ENCODE results near the gene CYP27C1. TPM values are rescaled to one million over a fixed set of nuclear protein-coding genes. Genes with fewer than 3 reads are reported as not detected.

CYP27C1 gene
- total RNA-seq, 1 experiment from 2014 or later = 1.0 TPM

DNA sequence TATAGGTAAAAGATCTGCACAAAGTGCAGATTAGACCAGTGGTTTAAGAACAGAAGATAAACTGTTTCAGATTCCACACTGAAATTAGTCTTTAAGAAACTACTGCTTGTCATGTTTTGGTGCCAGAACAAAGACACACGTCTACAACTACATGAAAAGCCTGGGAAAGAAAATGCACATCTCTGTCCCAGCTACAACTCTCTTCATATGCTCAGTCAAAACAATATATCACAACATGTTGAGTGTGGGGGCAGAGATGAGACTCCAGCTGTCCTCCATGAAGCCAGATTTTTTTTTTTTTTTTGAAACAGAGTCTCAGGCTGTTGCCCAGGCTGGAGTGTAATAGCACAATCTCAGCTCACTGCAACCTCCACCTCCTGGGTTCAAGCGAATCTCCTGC lies 60.6 kb downstream of the CYP27C1 start:
- DNase-seq (ENCODE audit: low spot score) = no peak
- in situ Hi-C loops (cut with HindIII; ENCODE audit: low sequenced_read_pairs) = no loop called here

- in situ Hi-C loops (cut with HindIII; ENCODE audit: low sequenced_read_pairs) = no loop called here
- no peak for DNase-seq (ENCODE audit: low spot score)
Observed at GRCh38 chr2:127158614-127159290, 61.3 kb downstream of the CYP27C1 start.

DNA sequence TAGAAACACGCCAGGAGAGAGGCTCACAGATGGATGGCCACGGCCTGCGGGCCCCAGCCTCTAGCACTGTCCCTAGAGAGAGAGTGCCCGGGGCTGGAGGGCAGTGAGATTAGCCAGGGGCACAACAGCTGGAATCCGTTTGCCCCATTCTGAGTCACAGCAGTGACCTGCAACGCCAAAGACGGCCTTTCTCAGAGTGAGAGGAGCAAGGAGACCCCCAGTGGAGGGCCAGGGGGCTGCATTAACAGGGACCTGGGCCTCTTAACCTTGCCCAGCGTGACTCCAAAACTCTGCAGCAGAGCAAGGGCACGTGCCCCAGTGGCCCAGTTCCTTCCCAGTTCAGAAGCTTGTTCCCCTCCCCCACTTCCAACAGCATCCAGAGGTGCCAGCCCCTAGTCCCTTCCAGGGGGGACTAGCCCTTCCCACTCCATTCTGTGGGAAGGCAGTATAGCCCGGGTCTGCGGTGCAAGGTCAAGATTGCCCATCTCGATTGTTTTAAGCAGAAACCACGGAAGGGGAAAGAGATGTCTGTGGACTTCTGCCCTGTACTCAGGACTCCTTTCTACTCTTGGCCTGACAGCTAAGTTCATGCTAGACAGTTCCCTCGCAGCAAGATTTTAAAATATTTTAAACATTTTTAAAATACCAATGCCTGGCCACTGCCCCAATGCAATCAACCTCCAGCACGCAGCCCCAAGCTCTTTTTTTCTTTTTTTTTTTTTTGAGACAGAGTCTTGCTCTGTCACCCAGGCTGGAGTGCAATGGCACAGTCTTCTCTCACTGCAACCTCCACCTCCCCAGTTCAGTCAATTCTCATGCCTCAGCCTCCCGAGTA lies 62.2 kb downstream of the CYP27C1 start:
- no peak for DNase-seq (ENCODE audit: low spot score)
- in situ Hi-C loops (cut with HindIII; ENCODE audit: low sequenced_read_pairs) = no loop called here

GRCh38 chr2:127157114-127157513 lies 63.0 kb downstream of the CYP27C1 start:
- in situ Hi-C loops (cut with HindIII; ENCODE audit: low sequenced_read_pairs) = no loop called here

GRCh38 chr2:127155947-127156346 lies 64.2 kb downstream of the CYP27C1 start:
- in situ Hi-C loops (cut with HindIII; ENCODE audit: low sequenced_read_pairs) = no loop called here
- DNase-seq (ENCODE audit: low spot score) = no peak

More at GRCh38 chr2:127157114-127157513, 63.0 kb downstream of the CYP27C1 start:
- DNase-seq (ENCODE audit: low spot score) = no peak

GRCh38 chr2:127155028-127155581 lies 65.0 kb downstream of the CYP27C1 start:
- in situ Hi-C loops (cut with HindIII; ENCODE audit: low sequenced_read_pairs) = no loop called here
- DNase-seq (ENCODE audit: low spot score) = no peak

GRCh38 chr2:127154396-127154795 lies 65.7 kb downstream of the CYP27C1 start:
- no peak for DNase-seq (ENCODE audit: low spot score)
- in situ Hi-C loops (cut with HindIII; ENCODE audit: low sequenced_read_pairs) = no loop called here

DNA sequence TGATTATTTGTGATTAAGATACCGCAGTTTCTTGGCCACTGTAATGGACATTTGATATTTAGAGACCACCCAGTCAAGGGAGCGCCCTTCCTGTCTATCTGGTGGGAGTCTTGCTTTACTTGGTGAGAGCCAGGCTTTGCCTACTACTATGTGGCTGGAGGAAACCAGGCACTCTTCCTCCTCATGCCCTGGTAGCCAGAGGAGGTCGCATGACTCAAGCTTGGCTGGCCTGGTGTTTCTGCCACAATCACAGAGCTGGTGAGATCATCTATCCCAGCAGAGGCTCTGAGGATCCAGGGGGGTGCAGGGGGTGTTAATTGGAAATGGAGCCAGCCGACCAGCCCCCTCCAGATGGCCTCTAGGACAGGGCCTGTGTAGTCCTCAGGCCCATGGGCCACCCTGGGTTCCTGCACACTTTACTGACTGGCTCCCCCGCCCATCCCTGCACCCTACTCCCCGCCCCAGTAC lies 66.4 kb downstream of the CYP27C1 start:
- no peak for DNase-seq (ENCODE audit: low spot score)
- in situ Hi-C loops (cut with HindIII; ENCODE audit: low sequenced_read_pairs) = no loop called here

DNA sequence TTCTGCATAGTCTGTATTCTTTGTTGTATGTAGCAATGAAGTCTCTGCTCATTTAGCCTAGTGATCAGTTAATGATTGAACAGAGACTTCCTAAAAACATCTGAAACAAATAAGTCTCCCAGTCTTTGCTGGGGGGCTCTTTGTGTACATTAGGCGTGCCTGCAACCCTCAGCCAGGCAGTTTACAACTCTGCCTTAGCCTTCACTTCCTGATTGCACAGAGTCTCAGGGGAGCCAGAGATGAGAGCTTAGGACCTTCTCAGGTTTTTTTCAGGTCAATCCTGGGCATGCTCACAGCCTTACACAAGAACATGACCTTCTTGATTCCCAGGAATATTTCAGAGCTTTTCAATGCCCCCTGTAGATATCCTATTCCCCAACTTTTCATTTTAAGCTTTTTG lies 69.1 kb downstream of the CYP27C1 start:
- in situ Hi-C loops (cut with HindIII; ENCODE audit: low sequenced_read_pairs) = no loop called here
- no peak for DNase-seq (ENCODE audit: low spot score)

- in situ Hi-C loops (cut with HindIII; ENCODE audit: low sequenced_read_pairs) = no loop called here
- no peak for DNase-seq (ENCODE audit: low spot score)
Observed at GRCh38 chr2:127149384-127149783, 70.7 kb downstream of the CYP27C1 start.

DNA sequence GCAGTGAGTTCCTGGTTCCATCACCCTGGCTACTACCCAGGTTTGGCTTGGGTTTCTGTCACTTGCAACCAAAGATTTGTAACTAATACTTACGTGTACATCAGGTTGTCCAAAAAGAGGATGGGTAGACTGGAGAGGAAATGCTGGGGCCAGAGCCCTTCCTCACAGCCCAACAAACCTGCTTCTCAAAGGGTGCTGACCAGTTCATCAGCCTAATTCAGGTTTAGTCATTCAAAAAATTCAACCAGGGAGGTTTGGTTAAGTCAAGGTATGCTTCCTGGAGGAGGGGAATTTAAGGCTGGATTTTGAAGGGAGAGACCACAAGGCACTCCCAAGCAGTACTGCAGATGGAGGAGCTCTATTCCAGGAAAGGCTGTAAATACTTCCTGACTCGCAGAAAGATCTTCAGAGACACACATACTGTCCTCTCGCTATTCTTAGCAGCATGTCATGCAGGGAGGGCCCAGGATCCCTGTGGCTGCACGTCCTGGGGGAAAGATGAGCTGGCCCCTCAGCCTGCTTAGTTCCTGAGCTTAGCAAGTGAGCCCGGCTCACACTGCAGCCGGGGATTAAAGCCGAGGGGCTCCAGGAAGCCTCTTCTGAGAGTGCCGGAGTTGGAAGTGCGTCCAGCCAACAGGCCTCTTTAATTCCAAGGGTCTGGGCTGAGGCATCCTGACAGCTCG lies 73.1 kb downstream of the CYP27C1 start:
- no peak for DNase-seq (ENCODE audit: low spot score)
- in situ Hi-C loops (cut with HindIII; ENCODE audit: low sequenced_read_pairs) = no loop called here

DNA sequence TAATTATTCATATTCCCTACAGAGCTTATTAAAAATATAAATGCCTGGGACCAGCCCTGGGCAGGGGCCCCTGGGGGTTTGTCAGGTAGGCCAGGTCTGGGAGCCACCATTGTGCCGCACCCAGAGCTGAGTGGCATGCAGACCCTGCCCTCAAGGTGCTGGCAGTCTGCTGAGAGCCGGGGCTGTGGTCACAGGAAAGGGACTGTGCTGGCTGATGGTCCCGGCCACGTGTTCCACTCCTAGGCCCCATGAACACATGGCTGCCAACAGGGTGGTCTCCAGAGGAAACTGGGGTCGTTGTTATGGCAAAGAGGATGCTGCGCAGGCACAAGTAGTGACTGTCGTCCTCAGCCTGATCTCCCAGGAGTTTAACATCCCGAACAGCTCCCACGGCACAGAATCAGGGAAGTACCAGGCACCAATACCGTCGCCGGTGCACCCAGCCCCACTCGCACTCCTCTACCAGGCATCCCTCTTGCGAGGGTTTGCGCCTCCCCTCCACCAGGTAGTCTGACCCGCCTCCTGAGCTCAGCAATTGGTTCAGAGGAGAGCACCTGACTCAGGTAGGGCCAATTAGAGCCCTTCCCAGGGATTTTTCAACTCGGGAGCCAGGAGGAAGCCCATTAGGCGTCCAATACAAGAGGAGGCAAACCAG lies 73.9 kb downstream of the CYP27C1 start:
- in situ Hi-C loops (cut with HindIII; ENCODE audit: low sequenced_read_pairs) = no loop called here
- DNase-seq (ENCODE audit: low spot score) = no peak

DNA sequence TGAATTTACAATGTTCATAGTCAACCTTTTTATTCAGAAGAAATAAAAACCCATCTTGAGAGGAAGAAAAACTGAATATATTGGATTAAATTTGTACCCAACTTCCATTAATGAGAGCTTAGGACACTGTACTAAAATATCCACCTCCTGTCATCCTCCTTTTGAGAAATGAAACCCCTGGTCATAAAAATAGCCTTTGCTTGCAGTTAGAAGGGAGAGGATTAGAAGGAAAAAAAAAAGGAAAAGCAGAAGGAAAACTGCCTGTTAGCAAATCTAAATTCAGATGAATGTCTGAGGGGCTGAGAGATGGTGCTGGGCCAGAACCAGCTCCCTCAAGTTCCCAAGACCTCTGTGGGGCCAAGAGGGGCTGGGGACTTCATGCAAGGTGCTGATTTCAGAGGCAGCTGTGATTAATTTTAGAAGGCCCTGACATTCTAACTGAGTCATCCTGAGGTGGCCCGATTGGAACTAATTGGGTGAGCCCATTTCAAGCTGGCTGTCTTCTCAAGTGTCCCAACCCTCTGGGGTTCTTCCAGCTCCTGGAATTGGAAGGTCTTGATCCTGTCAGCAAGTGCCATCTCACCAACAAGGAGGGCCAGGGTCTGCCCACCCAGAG lies 74.7 kb downstream of the CYP27C1 start:
- in situ Hi-C loops (cut with HindIII; ENCODE audit: low sequenced_read_pairs) = no loop called here
- no peak for DNase-seq (ENCODE audit: low spot score)

DNA sequence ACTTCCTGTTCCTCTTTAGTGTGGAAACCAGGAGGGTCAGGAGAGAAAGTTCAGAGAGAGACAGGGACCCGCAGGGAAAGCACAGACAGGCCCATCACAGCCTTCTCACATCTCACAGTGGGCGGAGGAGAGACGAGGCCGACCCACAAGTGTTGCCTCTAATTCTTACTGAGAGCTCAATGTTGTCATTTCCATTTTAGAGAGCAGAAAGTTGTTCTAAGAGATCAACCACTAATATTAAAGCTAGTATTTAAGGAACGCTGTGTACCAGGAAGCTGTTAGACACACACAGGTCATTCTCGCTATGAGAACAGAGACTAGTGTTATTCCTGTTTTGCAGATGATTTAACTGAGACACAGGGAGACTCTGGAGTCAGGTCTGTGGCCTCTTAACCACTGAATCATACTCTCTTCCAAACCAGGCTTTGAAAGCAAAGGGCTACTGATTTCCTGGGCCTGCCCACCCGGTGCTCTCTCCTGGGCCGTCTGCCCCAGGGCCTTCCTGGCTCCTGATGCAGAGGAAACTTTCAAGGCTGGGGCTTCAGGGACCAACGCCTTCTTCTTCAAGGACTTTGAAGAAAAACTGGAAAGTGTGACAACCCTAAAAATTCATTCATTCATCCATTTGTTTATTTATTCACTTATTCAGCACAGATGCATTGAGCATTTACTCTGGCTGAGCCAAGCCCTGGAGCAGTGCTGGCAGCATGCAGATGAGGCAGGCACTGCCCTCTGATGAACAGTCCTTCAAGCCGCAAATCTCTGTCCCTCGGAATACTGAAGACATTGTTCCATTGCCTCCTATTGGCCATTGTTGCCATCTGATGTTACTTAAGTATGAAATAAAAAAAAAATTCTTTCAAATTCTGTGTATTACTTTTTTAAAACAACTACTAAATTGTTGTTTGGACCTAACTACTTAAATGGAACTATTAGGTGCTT lies 76.0 kb downstream of the CYP27C1 start:
- in situ Hi-C loops (cut with HindIII; ENCODE audit: low sequenced_read_pairs) = no loop called here
- DNase-seq (ENCODE audit: low spot score) = peak; percentile 25

DNA sequence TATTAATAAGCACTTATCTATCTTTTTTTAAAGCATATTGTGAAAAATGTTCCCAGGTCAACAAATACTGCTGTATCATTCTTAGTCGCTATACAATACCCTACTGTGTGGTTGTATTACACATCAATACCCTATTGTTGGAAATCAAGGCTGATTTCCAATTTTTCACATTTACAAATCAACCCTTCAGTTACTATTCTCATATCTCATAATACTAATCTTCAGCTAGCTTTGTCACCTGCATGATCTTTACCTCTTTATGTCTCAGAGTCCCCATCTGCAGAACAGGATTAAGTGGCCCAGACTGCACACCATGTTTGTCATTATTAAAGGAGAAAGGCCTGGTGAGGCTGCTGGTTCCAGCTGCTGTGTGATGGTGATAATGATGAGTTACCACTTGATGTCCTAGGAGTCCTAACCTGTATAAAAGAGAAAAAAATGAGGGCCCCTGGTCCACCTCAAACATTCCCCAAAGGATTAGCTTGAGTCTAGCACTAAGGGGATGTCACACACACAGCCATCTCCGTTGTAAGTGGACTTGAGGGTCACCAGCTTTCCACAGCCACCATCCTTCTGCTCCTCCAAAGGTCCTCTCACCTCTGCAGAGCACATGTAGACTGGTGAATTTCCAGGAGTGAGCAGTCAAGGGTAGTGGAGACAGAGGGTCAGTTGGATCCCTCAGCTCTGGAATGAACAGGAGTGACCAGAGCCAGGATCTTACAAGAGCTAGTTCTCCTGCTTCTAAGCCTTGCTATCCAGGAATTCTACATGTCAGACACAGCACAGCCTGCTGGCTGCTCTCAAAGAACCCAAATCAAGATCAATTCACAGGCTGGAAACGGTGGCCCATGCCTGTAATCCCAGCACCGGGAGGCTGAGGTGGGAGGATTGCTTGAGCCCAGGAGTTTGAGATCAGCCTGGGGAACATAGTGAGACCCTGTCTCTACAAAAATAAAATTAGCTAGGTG lies 77.2 kb downstream of the CYP27C1 start:
- in situ Hi-C loops (cut with HindIII; ENCODE audit: low sequenced_read_pairs) = no loop called here
- DNase-seq (ENCODE audit: low spot score) = no peak

DNA sequence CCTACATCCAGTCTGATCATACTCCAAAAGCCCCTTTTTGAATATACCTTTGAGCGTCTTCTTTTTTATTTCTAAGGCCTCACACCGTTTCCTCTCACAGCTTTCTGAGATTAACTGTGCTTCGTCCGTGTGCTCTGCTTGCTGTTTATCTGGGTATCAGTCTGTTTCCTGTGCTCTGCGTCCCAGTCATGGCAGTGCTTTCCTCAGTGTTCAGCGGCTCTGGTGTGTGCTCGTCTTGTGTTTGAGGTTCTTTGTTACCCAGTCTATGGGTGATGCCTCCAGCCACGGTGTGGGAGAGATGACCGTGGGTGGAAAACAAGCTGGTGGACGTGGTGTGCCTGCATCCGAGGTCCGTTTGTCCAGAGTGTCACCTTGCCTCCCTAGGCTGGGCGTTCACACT lies 79.6 kb downstream of the CYP27C1 start:
- DNase-seq (ENCODE audit: low spot score) = no peak
- in situ Hi-C loops (cut with HindIII; ENCODE audit: low sequenced_read_pairs) = no loop called here

- in situ Hi-C loops (cut with HindIII; ENCODE audit: low sequenced_read_pairs) = no loop called here
- no peak for DNase-seq (ENCODE audit: low spot score)
Observed at GRCh38 chr2:127139766-127140165, 80.3 kb downstream of the CYP27C1 start.
